Activated CD4-positive, alpha-beta T cell treated with anti-CD3 and anti-CD28 coated beads, Interleukin-2, amount 50 U/mL, for 1 hour (primary cell): ENCODE data around the gene TMPRSS6.

Experiments used
- DNase-seq: peaks from one replicate; pipeline ENCODE4 v3.0.0-alpha.2; 2020

Gene TMPRSS6

DNA sequence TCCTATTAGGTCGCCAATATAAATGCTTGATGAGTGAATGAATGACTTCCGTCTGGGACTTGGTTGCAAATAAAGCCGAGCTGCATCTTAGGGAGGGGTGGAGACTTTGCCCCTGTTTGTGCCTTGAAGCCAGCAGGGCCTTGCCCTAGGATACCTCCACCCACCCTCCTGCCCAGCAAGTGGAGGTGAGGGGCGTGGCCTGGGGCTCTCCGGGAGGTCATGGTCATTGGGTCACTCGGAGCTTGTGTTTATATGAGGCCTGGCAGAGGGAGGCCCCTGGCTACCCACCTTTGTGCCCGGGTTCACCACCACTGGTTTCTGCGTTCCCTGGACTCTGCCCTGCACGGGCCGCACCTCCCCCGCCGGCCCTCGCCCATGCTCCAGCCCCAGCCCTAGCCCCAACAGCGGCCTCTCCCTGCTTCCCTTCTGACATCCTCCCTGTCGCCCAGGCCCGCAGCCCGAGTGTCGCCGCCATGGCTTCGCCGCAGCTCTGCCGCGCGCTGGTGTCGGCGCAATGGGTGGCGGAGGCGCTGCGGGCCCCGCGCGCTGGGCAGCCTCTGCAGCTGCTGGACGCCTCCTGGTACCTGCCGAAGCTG is 85.7 kb downstream of the TMPRSS6 start:
- DNase-seq = no peak

DNA sequence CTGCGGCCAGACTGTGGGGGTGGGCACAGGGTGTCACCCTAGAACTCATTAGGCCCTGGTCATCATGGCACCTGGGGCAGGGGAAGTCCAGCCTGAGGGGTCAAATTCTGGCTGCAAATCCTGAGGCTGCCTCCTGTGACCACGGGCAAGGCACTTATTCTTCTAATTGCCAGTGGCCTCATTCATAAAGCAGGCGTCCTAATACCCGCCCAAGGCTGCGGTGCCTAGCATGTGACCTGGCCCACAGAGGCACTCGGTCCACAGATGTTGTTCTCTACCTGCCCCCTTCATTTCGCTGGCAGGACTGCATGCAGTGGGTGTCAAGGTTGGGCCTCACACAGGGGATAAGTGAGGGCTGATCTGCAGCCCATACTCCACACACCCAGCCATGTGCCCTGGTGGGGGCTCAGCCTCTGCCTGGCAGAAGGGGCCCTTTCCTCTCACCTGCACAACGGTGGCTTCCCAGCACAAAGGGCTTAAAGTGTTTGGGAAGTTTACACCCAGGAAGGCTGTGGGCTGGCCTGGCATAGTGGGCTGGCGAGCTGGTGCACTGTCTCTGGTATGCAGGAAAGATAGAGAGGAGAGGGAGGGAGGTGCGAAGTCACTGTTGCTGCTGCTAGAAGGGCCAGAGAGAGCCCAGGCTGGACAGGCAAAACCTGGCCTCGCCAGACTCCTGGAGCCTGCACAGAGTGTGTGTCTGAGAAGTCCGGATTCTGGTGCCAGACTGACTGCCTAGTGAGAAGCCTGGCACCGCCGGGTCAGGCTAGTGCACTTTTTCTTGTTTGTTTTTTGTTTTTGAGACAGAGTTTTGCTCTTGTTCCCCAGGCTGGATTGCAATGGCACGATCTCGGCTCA is 86.8 kb downstream of the TMPRSS6 start:
- no peak for DNase-seq

GRCh38 chr22:37021710-37022482 is 87.6 kb downstream of the TMPRSS6 start:
- peak; percentile 58 for DNase-seq

- DNase-seq = no peak
Observed at GRCh38 chr22:37021041-37021440, 88.5 kb downstream of the TMPRSS6 start.

- no peak for DNase-seq
Observed at GRCh38 chr22:37020192-37020479, 89.4 kb downstream of the TMPRSS6 start.

GRCh38 chr22:37019309-37020191 is 90.0 kb downstream of the TMPRSS6 start, which contains the start of the genes MPST and TST:
MPST (plus strand) TSS chr22:37019742; CDS start chr22:37019837, 95 bp downstream.
TST (minus strand) TSS chr22:37019447; CDS start chr22:37018732, 715 bp downstream.
- DNase-seq = peak; percentile 37

DNA sequence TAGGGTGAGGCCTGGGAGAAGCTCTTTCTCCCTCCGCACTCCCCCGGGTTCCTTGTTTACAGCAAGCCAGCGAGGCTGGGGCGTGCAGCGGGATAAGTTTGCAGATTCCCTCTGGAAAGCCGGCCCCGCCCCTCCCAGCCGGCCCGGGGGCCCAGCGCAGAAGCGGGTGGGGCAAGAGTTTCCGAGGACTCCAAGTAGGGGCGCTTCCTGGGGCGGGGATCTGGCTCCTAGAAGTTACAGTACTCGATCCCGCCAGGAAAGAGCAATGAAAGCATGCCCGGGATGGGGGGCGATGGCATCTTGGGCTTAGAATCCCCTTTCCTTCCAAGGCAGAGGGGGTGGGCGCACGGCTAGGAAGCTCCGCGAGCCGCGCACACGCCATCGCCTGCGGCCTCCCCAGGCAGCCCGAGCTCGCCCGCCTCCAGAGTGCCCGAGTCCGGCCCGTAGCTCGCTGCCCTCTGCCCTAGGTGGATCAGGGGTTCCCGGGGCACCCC is 90.7 kb downstream of the TMPRSS6 start:
- no peak for DNase-seq

DNA sequence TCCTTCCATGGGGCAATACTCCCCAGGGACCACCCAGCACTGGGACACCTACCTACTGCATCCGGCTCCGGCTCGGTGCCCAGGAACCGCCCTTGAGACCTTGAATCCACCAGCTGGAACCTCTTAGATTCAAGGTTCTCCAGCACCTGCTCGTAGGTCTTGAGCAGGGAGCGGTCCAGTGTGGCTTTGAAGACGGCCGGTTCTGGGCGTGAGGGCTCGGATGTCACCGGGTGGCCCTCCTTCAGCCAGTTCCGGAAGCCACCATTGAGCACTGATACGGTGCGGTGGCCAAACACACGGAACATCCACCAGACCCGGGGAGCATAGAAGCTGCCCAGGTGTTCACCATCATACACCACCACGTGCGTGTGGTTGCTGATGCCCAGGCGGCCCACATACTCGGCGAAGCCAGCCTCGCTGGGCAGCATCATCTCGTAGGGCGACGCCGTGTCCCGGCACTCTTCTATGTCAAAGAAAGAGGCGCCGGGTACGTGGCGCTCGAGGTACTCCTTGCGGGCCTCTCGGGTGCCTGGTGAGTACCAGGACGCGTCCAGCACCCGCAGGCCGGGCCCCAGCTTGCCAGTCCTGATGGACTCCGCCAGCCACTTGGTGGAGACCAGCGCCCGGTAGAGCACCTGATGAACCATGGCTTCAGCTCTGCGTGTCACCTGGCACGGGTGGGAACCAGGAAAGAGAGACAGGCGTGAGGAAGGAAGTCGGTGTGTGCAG is 91.3 kb downstream of the TMPRSS6 start:
- DNase-seq = no peak

GRCh38 chr22:37017356-37017755 is 92.2 kb downstream of the TMPRSS6 start:
- DNase-seq = no peak

DNA sequence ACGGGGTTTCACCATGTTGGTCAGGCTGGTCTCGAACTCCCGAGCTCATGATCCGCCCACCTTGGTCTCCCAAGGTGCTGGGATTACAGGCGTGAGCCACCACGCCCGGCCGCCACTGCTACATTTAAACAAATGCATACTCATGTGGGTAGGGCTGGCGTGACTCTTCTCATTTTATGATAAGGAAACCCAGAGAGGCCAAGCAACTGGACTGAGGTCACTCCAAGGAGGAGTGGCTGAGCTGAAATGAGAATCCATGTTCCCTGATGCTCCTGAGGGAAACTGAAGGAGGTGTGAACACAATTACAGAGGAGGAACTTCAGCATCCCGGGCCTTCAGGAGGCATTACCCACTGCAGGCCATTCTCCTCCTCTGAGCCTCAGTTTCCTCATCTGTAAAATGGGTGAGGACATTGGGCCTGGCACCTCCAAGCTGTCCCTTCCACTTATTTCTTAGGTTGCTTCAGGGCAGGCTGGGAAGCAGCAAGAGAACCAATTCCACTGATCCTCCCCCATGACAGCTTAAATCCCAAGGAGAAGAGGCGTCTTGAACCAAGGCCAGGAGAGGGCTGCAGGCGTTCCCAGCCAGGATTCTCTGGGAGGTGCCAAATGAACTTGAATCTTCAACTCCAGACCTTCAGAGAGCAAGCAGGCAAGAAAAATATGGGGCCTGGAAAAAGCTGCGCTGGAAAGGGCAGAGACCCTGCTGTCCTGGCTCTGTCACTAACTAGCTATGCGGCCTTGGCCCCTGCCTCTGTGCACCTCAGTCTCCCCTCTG is 93.2 kb downstream of the TMPRSS6 start:
- DNase-seq = no peak

GRCh38 chr22:37015587-37015878 is 94.0 kb downstream of the TMPRSS6 start:
- no peak for DNase-seq
